Gastrocnemius medialis (tissue), 4 donors: Measurements from ENCODE around the gene C19orf44.

Source experiments
- CTCF ChIP-seq, 5 experiments: fragments of 450-650 bp in 3 of 5; fragments of 200-600 bp in 2 of 5; sonication (generic) in 2 of 5; IDR thresholded peaks in 4 of 5; conservative IDR thresholded peaks in 1 of 5; 1 replicate in 4 of 5; 2 replicates in 1 of 5; pipeline ENCODE4 v1.5.1; 2016 to 2019; ENCODE audit warnings: antibody characterized with exemption in 5 of 5, mild to moderate bottlenecking in 3 of 5, moderate library complexity in 3 of 5
- POLR2A ChIP-seq, 2 donors: fragments of 450-650 bp; IDR thresholded peaks; one replicate each; pipeline ENCODE4 v1.6.1; 2017; ENCODE audit warnings: antibody characterized with exemption in 2 of 2, mild to moderate bottlenecking in 2 of 2, moderate library complexity in 2 of 2

GRCh38 chr19:16566161-16566560, 70.0 kb downstream of the C19orf44 start:
- TF ChIP-seq POLR2A (IDR thresholded peaks at IDR 0.05) (no peak), CTCF (IDR thresholded peaks at IDR 0.05 in 4 of 5, conservative IDR thresholded peaks at IDR 0.05 in 1 of 5) (no peak)
